GM19452 (cell line): ENCODE results near the gene APLF.
"Not testable (repeated sequence)": the region's sequence is repeated elsewhere in the genome, so short reads cannot be mapped to it uniquely, and the experiment has no call there.

Experiments
- ATAC-seq: cut with Tn5 transposase; IDR thresholded peaks from one replicate; pipeline ENCODE4 v1.9.1; 2021; ENCODE audit not compliant: unreplicated experiment

APLF gene

DNA sequence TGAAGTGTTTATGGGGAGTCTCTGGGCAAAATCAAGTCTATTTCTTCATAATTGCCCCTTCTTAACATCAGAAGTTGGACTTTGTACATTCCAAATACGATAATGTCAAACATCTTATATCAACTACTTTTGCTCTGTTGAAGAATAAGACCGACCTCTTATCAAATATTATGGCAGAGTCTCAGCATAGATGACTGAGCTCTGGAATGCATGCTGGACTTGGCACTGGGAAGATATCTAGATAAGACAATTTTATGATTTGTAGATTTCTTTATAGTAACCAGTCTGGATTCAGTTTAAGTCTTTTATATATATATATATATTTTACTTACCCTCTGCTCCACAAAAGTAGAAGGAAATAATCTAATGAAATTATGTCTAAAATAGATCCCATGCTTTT lies 8.2 kb downstream of the APLF start:
- no peak for ATAC-seq

DNA sequence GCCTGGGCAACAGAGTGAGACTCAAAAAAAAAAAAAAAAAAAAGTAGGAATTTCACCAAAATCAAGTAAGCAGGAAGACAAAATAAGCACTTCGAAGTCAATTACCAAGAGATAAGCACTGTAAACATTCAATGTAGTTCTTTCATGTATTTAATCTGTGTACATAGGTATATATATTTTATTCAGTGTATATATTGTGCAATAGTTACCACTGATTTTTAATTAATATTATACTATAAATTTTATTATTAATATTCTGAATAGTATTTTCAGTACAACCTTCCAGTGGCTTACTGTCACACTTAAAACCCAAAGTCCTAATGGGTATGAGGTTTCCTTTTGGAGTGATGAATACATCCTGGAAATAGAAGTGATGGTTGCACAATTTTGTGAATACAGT lies 9.1 kb downstream of the APLF start:
- no peak for ATAC-seq

DNA sequence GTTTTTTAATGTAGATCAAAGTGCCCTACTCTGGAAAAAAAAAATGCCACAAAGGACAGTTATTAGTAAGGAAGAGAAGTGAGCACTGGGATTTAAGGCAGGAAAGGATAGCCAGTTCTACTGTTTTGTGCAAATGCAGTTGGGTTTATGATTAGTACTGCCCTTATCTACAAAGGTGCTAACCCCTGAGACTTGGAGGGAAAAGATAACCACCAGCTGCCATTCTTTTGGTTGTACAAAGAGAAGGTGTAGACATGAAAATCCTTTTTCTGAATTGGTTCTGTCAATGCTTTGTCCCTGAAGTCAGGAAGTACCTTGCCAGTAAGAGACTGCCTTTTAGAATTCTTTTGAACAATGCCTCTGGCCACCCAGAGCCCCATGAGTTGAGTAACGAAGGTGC lies 11.3 kb downstream of the APLF start:
- no peak for ATAC-seq

DNA sequence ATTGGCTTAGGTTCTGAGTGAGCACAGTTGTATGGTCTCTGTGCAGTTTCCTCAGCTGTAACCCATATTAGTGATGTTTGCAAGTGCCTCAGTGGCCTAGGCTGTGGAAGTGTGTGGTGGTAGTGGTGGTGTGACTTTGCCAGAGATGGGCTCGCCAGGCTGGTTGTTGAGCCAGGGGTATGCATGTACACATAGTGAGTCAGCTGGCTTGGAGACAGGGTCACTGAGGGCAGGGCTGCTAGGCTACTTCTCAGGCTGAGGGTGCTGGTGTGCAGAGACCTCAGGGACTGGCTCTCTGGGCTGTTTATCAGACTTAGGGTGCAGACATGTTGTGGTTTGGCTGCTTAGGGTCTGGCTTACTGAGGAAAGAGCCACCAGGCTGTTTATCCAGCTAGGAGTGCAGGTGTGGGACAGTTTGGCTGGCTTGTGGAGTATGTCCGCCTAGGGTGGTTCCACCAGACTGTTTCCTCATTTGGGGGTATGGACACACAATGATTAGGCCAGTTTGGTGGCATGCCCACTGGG lies 15.0 kb downstream of the APLF start:
- ATAC-seq = no peak

DNA sequence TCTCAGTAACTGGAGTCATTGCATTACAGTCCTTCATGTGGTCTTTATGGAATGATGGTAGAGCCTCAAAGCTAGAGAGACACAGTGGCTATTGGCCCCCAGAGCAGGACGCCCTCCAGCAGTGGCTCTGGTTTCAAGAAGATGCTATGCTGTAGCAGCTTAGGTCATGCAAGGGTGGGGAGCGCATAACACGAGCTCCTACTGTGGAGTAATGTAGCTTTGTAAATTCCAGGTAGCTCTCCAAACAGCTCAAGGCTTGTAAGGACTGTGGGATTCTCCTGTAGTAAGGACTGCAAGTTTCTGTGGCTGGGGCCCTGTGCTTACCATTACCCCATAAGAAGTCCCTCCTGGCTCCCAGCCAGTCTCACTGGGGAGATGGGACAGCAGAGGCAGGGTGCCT lies 15.6 kb downstream of the APLF start:
- no peak for ATAC-seq

DNA sequence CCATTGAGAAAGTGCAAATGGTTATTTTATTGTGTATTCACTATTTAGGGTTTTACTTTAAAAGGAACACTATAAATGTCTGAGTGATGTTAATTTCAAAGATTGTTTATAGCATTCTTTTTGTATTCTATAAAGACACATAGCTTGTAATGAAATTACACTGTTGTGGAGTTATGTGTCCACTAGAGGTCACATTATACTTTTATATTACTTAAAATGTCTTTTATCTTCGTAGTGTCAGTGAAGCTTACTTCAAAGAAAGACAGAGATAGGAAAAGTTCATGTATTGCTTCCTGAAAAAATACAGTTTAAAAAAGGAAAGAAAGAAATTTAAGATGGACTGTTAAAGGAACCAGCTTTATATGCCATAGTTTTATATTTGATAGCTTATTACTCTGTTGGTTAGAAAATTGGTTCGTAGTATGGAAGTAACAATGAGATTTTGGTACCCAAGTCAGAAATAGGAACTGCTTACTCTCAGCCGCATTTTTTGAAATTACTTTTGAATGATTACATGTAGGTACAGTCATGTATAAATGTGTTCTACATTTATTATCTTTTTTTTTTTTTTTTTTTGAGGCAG lies 20.5 kb downstream of the APLF start:
- no peak for ATAC-seq

DNA sequence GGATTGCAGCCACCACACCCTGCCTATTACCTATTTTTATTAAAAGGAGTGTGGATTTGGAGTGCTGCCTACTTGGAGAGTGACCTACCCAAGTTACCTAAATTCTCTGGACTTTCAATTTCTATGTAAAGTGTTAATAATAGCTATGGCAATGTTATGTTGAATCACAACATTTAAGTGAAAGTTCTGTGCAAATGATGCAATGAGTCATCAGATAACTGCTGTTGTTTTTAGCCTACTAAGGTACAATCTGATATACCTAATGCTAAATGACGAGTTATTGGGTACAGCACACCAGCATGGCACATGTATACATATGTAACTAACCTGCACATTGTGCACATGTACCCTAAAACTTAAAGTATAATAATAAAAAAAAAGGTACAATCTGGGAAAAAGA lies 21.2 kb downstream of the APLF start:
- ATAC-seq = not testable (repeated sequence)

DNA sequence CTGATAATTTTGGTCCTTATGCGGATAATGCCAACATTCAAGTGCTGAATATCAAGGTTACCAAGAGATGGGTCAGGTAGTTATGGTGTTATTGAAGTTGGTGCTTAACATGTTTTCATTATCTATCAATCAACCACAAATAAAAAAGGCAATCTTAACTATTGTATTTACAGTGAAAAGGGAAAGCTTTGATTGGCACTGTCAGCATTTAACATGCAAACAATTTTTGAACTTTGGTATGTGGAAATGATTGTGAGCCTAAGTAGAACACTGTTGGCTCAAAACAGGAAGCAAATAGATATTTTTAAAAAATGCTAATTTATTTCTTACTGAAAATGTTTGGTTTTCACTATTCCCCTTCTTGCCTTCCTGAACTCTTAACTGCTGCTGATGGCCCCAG lies 21.9 kb downstream of the APLF start:
- ATAC-seq = no peak

DNA sequence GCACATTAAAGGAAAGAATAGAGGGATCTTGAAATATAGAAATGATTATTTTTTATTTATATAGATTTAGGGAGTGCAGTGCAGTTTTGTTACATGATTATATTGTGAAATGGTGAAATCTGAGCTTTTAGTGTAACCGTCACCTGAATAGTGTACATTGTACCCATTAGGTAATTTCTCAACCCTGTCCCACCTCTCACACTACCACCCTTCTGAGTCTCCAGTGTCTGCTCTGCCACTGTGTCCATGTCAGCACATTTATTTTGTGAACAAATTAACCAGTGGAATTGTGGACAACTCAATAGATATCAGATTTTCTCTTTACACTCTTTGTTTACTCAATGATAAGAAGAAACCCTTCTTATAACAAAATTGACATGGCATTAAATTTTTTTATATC lies 24.2 kb downstream of the APLF start:
- ATAC-seq = no peak

DNA sequence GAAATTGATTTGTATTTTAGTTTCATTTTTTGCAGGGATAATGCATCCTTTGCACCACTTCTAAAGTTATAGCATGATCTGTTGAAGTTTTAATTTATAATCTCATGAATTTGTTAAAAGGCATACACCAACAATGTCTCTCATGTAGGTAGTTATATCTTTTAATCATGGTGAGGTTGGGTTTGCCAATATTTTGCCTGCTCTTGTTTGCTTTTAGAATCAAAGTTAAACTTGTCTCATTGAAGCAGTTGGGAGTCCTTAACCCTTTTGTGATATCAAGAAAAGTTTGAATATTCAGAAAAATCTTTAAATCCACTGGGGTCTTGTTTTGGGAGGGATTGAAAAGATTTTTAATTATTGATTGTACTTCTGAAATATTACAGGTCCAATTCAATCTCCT lies 31.7 kb downstream of the APLF start:
- ATAC-seq = no peak

DNA sequence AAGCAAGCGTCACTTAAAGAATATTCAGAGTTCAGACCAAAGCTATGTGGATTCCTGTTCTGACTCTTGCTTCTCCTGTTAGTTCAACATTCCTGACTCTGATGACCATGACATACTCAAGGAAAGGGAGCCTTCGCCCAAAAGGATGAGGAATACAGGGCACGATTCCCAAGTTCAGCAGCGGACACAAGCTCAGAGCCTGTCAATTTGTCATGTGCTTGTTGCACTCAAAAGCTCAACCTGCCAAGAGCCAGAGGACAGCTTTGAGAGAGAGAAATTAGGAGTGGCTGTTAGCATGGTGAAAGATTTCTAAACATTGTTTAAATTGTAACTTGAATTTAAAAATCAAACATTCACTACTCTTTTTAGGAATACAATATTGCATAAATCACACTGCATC lies 33.3 kb downstream of the APLF start:
- no peak for ATAC-seq

DNA sequence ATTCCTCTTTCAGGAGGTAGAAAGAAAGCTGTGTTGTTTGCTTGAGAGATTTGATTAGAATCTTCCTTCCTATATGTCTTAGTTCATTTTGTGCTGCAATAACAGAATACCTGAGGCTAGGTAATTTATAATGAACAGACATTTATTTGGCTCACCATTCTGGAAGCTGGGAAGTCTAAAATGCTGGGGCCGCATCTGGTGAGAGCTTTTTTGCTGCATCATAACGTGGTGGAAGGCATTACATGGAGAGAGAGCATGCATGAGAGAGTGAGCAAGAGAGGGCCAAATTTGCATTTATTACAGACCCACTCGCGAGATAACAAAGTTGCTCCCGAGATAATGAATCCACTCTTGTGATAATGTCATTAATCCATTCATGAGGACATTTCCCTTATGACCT lies 34.4 kb downstream of the APLF start:
- no peak for ATAC-seq

DNA sequence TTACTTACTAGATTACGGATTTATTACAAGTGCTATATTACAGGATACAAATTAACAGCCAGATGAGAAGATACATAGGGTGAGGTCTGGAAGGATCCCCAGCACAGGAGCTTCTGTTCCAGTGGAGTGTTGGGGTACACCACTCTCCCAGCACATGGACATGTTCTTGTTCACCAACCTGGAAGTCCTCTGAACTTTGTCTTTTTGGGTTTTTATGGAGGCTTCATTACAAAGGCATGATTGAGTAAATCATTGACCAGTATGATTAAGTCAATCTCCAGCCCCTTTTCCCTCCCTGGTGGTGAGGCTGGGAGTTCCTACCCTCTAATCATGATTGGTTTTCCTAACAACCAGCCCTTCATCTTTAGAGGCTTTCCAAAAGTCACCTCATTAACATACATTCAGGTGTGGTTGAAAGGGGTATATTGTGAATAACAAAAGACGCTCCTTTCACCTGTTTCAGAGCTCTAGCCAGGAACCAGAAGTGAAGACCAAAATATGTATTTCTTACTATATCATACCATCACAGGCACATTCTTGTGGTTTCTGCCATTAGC lies 38.3 kb downstream of the APLF start:
- no peak for ATAC-seq

DNA sequence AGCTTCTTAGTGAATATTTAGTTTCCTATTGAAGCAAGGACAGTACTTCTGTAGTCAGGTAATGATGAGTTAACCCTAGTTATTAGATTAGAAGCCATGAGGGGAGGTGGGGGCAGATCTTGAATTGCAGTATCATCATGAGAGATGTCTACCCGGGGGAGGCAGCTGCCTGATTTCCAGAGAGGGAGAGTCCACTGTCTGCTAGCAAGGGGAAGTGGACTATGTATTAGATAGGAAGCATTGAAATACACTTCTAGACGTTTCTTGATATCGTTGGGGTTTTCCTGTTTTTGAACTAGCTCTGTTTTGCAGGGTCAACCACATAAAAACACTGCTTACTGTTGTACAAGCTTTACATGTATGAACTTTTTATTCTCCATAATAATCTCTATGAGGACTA lies 38.8 kb downstream of the APLF start:
- no peak for ATAC-seq

DNA sequence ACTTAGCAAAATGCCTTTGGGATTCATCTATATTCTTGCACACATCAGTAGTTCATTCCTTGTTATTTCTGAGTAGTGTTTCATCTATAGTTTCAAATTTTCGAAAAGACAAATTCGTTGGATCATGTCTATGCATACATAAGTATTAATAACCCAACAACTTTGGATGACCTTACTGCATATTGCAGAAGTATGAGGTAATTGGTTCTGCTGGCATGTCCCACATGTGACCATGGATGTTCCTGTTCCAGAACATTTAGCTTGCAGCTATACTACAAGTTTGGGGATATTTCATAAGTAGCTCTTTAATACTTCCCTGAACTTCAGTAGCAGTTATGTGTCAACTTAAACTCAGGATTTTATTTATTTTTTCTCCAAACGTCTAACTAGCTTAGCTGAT lies 44.9 kb downstream of the APLF start:
- ATAC-seq = no peak

DNA sequence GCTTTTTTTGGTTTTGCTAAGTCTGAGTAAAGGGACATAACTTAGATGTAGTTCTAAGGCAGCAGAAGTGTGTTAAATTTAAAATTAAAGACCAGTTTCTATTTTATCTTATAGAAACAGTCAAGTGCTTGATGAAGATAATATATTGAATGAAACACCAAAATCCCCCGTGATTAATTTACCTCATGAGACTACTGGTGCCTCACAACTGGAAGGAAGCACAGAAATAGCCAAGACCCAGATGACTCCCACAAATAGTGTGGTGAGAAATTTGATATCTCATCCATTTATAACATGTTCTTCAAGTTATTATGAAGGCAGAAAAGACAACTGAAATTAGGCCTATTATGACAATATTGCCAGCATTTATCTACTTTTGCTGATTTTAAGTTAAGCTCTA lies 45.6 kb downstream of the APLF start:
- no peak for ATAC-seq

DNA sequence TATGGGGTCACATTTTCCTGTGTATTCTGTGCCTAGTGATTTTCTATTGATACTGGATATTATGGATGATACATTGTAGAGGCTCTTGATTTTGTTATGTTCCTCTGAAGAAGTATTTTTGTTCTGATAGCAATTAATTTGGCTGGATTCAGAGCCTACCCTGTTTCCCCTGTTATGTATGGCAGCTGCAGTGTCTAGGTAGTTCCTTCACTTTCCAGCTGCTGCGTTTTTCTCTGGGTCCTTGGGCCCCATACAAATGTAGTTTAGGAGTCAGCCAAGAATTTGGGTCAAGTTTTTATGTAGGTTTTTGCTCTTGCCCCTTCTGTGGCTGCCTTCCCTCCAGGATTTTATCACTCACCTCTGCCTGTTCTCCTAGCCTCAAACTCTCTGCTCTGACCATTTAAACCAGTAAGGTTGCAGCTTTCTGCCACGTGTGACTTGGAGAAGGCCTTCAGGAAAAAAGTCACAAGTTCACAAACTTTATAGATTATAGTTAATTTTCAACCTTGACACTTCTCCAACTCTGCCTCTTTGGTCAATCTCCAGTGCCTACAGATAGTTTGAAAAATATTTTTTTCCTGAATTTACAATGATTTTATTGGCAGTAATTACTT lies 47.0 kb downstream of the APLF start:
- ATAC-seq = no peak

DNA sequence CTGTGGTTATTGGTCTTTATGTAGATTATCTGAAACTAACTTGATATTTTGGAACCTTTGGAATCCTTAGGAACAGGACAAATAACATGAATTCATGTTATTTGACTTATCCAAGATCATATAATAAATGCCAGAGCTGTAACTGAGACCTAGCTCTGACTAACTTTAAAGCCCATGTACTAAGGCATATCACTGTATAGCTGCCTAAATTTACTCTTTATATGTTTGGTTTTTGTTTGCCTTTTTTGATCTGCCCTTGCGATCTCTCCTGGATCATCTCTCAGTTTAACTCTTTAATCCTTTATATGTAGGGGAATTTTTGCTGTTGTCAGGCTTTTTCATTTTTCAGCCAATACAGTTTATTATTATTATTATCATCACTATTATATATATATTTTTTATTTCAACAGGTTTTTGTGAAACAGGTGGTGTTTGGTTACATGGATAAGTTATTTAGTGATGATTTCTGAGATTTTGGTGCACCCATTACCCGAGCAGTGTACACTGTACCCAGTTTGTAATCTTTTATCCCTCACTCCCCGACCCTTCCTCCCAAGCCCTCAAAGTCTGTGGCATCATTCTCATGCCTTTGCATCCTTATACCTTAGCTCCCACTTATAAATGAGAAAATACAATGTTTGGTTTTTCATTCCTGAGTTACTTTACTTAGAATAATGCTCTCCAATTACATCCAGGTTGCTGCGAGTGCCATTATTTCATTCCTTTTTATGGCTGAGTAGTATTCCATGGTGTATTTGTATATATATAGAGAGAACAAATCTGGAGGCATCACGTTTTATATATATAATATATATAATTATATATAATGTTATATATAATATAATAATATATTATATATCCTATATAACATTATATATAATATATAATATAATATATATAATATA lies 48.9 kb downstream of the APLF start:
- ATAC-seq = no peak

DNA sequence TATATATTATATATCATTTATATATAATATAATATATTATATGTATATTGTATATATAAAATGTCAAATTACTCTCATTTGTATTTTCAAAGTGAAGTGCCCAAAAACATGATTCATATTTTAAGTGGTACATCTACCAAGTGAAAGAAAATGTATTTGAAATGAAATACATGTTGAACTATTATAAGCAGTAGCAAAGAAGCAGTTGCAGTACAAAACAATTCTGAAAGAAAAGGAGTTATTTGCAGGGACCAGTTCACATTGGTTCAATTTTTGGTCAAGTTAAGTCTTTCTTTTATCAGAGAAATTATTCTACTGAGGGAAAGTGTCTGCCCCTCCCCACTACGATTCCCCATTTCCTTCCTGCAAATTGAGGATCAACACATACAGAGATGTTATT lies 51.9 kb downstream of the APLF start:
- no peak for ATAC-seq

DNA sequence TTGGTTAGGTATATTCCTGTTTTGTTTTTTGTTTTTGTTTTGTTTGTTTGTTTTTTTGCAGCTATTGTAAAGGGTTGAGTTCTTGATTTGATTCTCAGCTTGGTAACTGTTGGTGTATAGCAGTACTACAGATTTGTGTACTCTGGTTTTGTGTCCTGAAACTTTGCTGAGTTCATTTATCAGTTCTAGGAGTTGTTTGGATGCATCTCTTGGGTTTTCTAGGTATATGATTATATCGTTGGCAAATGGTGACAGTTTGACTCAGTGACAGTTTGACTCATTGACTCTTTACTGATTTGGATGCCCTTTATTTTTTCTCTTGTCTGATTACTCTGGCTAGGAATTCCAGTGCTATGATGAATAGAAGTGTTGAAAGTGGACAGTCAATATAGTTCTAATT lies 53.7 kb downstream of the APLF start:
- ATAC-seq = no peak

DNA sequence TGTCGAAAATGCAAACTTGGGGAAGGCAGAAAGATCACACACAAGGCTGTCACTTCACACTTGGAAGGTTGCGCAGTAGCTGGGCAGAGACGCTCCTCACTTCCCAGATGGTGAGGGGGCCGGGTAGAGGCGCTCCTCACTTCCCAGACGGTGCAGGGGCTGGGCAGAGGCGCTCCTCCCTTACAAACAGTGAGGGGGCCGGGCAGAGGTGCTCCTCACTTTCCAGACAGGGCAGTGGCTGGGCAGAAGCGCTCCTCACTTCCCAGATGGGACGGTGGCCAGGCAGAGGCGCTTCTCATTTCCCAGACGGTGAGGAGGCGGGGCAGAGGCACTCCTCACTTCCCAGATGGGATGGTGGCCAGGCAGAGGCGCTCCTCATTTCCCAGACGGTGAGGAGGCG lies 59.6 kb downstream of the APLF start:
- ATAC-seq = not testable (repeated sequence)
